Osteoblast (primary cell): ENCODE data around the gene TRIP11. TPM values are rescaled to one million over a fixed set of nuclear protein-coding genes. Genes with fewer than 3 reads are reported as not detected.

Experiments
- DNase-seq: peaks from one replicate; pipeline ENCODE4 v3.0.0; 2011; ENCODE audit warnings: low spot score, mixed read lengths; ENCODE audit not compliant: insufficient read length; ENCODE audit errors: missing footprints
- H2AFZ ChIP-seq: 2 replicates; pipeline ENCODE4 v1.6.0; 2011; ENCODE audit warnings: mild to moderate bottlenecking, low read length
- H3K27ac ChIP-seq: 2 replicates; pipeline ENCODE4 v1.5.1; 2011; ENCODE audit warnings: mild to moderate bottlenecking, low read depth, low read length, moderate library complexity
- H3K27me3 ChIP-seq: 2 replicates; pipeline ENCODE4 v1.6.0; 2012; ENCODE audit warnings: mild to moderate bottlenecking, control low read depth, inconsistent platforms, low read length, moderate library complexity; ENCODE audit not compliant: insufficient read depth
- H3K36me3 ChIP-seq: 2 replicates; pipeline ENCODE4 v1.5.1; 2011; ENCODE audit warnings: mild to moderate bottlenecking, low read length, control low read depth, moderate library complexity; ENCODE audit not compliant: insufficient read depth
- H3K4me1 ChIP-seq: 2 replicates; pipeline ENCODE4 v1.5.1; 2011; ENCODE audit warnings: mild to moderate bottlenecking, low read length, control low read depth, moderate library complexity; ENCODE audit not compliant: insufficient read depth
- H3K4me2 ChIP-seq: 2 replicates; pipeline ENCODE4 v1.6.0; 2011; ENCODE audit warnings: mild to moderate bottlenecking, low read length; ENCODE audit not compliant: insufficient read depth
- H3K4me3 ChIP-seq: fragments of 200-600 bp; sonication (generic); 3 replicates; pipeline ENCODE4 v1.5.1; 2012; ENCODE audit warnings: mild to moderate bottlenecking, low read length, inconsistent platforms; ENCODE audit not compliant: insufficient read depth
- H3K79me2 ChIP-seq: 2 replicates; pipeline ENCODE4 v1.6.0; 2012; ENCODE audit warnings: mild to moderate bottlenecking, low read length, control low read depth, inconsistent platforms; ENCODE audit not compliant: insufficient read depth
- H3K9me3 ChIP-seq: 2 replicates; pipeline ENCODE4 v1.5.1; 2011; ENCODE audit warnings: low read depth, low read length, control low read depth
- H4K20me1 ChIP-seq: 2 replicates; pipeline ENCODE4 v1.6.0; 2012; ENCODE audit warnings: mild to moderate bottlenecking, low read length, control low read depth; ENCODE audit not compliant: insufficient read depth
- total RNA-seq: library from RNA; depleted of rRNA; stranded (reverse); fragments of >200 nt; gene quantifications from 2 replicates; pipeline ENCODE4 v1.2.3, GENCODE V29; 2012
- TF ChIP-seq, protein P1 (sequence below): IDR thresholded peaks from 2 replicates; pipeline ENCODE4 v1.5.1; 2011; ENCODE audit warnings: mild to moderate bottlenecking, low read depth, low read length, moderate library complexity; ENCODE audit errors: extremely low read depth

The TRIP11 gene
- total RNA-seq, 1 donor = 38.0 TPM

GRCh38 chr14:91940209-91940608 is 99.7 kb downstream of the TRIP11 start:
- TF ChIP-seq, protein P1, sequence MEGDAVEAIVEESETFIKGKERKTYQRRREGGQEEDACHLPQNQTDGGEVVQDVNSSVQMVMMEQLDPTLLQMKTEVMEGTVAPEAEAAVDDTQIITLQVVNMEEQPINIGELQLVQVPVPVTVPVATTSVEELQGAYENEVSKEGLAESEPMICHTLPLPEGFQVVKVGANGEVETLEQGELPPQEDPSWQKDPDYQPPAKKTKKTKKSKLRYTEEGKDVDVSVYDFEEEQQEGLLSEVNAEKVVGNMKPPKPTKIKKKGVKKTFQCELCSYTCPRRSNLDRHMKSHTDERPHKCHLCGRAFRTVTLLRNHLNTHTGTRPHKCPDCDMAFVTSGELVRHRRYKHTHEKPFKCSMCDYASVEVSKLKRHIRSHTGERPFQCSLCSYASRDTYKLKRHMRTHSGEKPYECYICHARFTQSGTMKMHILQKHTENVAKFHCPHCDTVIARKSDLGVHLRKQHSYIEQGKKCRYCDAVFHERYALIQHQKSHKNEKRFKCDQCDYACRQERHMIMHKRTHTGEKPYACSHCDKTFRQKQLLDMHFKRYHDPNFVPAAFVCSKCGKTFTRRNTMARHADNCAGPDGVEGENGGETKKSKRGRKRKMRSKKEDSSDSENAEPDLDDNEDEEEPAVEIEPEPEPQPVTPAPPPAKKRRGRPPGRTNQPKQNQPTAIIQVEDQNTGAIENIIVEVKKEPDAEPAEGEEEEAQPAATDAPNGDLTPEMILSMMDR = no peak
- no peak overlapping the region for H3K4me2 ChIP-seq
- H3K27me3 ChIP-seq = no peaks in the 10 kb centered on the region
- no peaks in the 10 kb centered on the region for H3K9me3 ChIP-seq
- H3K79me2 ChIP-seq = peaks cover 4% of the 10 kb centered on the region
- no peak overlapping the region for H3K4me3 ChIP-seq
- H3K36me3 ChIP-seq = no peaks in the 10 kb centered on the region
- H4K20me1 ChIP-seq = no peaks in the 10 kb centered on the region
- DNase-seq = no peak
- H2AFZ ChIP-seq = no peak overlapping the region
- H3K4me1 ChIP-seq = peaks cover under 1% of the 10 kb centered on the region
- H3K27ac ChIP-seq = no peak overlapping the region

DNA sequence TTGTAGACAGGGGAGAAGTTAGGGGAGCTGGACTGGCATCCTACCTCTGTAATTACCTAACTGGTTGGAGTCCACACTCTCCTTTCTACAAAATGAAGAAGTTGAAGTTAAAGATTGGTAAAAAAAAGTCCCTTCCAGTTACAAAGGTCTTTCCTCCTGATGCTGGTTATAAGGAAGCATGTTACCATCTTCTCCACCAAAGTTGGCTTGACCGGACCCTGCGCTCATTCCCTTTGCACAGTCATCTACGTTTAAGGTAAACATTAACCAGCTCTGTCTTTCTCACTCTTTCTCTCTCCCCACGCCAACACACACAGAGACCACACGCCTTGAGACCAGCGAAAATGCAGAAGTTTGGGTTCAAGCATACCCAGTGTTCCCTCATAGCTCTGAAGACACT is 104.3 kb downstream of the TRIP11 start:
- no peaks in the 10 kb centered on the region for H3K4me1 ChIP-seq
- H3K27ac ChIP-seq = no peak overlapping the region

GRCh38 chr14:91934554-91935285 is 105.1 kb downstream of the TRIP11 start:
- Histone ChIP-seq H2AFZ (no peak overlapping the region), H3K27me3 (no peaks in the 10 kb centered on the region), H3K4me1 (peaks cover under 1% of the 10 kb centered on the region), H3K36me3 (no peaks in the 10 kb centered on the region), H3K79me2 (no peaks in the 10 kb centered on the region), H3K27ac (no peak overlapping the region), H3K4me2 (no peak overlapping the region), H4K20me1 (no peaks in the 10 kb centered on the region), H3K4me3 (no peak overlapping the region), H3K9me3 (no peaks in the 10 kb centered on the region)
- TF ChIP-seq, protein P1 = no peak
- no peak for DNase-seq

More for the DNA sequence above, 104.3 kb downstream of the TRIP11 start:
- Histone ChIP-seq H3K4me3 (no peak overlapping the region), H3K4me2 (no peak overlapping the region), H3K9me3 (no peaks in the 10 kb centered on the region), H3K36me3 (no peaks in the 10 kb centered on the region), H3K79me2 (no peaks in the 10 kb centered on the region), H3K27me3 (no peaks in the 10 kb centered on the region), H4K20me1 (no peaks in the 10 kb centered on the region), H2AFZ (no peak overlapping the region)
- TF ChIP-seq, protein P1 = no peak
- no peak for DNase-seq

DNA sequence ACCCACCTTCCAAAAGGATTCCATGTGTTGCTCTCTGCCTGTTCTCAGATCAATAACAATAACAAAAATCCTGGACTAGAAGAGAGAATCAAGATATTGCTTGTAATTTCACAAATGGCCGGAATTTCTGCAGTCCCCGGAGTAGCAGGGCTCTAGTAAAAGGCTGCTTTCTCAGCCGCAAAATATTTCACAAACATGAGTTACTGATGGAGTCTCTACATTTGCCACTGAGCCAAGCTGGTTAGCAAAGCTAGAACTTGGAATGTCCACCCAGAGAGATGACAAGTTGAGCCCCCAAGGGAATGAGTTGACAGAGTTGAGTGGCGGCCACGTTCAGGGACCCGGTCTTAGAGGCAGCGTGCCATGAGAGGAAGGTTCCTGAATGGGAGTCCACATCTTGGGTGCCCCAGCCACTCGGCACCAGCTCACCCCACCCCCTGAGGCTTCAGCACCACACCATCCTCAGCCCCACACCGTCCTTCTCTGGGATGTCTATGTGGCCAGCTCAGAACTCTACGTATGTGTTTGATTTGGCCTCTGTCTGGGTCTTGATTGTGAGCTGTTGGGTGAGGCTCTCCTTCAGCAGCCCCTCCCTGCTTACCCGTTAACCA is 108.3 kb downstream of the TRIP11 start:
- peak; percentile 71 for DNase-seq
- Histone ChIP-seq H3K36me3 (no peaks in the 10 kb centered on the region), H3K9me3 (no peaks in the 10 kb centered on the region), H3K4me2 (no peak overlapping the region), H4K20me1 (no peaks in the 10 kb centered on the region), H3K4me3 (no peak overlapping the region), H3K27me3 (no peaks in the 10 kb centered on the region), H3K27ac (no peak overlapping the region), H3K79me2 (no peaks in the 10 kb centered on the region), H2AFZ (no peak overlapping the region), H3K4me1 (peaks cover 12% of the 10 kb centered on the region)
- TF ChIP-seq, protein P1 = no peak
